ENCODE results near the gene ERGIC1.

GRCh38 chr5:172841256-172841655, 7.2 kb downstream of the ERGIC1 start:
- TF ChIP-seq PHB2 (IDR thresholded peaks at IDR 0.05; ENCODE audit: partially characterized antibody) (no peak), MED13 (CRISPR knock-in tag; IDR thresholded peaks at IDR 0.05) (no peak), ZNF354B (CRISPR knock-in tag; IDR thresholded peaks at IDR 0.05) (no peak), ZNF746 (CRISPR knock-in tag; IDR thresholded peaks at IDR 0.05) (no peak), ZNF337 (CRISPR knock-in tag; IDR thresholded peaks at IDR 0.05; ENCODE audit: borderline replicate concordance, low read depth) (no peak), ZNF501 (CRISPR knock-in tag; IDR thresholded peaks at IDR 0.05) (no peak), ATF1 (CRISPR knock-in tag; IDR thresholded peaks at IDR 0.05) (no peak), CEBPB (IDR thresholded peaks at IDR 0.05; ENCODE audit: borderline replicate concordance, low read depth, low read length) (no peak), POLR2A (IDR thresholded peaks at IDR 0.05; ENCODE audit: insufficient read depth in 1 of 2, low read depth in 2 of 2, low read length in 2 of 2) (no peak)
